ENCODE measurements around the gene SHANK1. TPM values are rescaled to one million over a fixed set of nuclear protein-coding genes. Genes with fewer than 3 reads are reported as not detected.

SHANK1 gene
- total and polyA plus RNA-seq, 2 donors (not counting 3 experiments of a cell fraction or from before 2014, with no cell fraction given), result 0.66 to 1.9 TPM

DNA sequence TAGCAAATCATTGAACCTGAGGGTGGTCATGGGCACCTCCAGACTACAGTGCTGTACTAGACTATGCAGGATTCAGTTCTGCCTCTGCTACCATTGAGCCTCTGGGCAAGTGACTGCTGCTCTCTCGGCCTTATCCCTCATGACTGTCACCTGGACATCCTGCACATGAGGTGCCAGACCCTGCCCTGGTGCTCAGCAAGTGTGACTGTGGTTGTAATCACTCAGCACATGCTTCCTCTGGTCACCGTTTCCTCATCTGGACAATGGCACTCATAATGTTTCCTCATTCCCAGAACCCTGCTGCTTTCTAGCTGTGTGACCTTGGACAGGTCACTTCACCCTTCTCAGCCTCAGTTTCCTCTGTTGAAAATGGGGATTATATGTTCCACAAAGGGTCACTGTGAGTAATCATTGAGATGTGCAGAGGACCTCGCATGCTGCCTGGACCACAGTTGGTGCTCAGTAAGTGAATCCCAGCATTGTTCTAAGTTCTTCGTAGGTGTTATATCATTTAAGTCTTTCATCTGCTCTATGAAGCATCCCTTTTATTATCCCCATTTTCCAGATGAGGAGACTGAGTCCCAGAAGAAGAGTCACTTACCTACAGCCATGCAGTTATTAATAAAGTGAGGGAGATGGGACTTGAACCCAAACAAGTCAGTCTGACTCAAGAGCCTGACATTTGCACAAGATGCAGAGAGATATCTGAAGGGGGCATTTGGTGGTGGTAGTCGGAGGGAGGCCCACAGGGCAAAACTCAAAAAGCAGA is 83.1 kb downstream of the SHANK1 start:
- Histone ChIP-seq H3K9me1 (replicated peaks; ENCODE audit: control insufficient read depth, extremely low read depth, insufficient read depth, low read length) (no peaks in the 10 kb centered on the region), H3K27me3 (ENCODE audit: control insufficient read depth in 2 of 2, insufficient read depth in 2 of 2, low read length in 2 of 2) (peaks cover 20 to 22% of the 10 kb centered on the region in 2 experiments), H3K27ac (ENCODE audit: insufficient read depth, low read depth, low read length) (no peak overlapping the region), H4K20me1 (replicated peaks; ENCODE audit: control insufficient read depth, extremely low read depth, insufficient read depth, low read length) (no peaks in the 10 kb centered on the region), H2AFZ (ENCODE audit: low read depth, low read length) (no peak overlapping the region), H3K4me2 (ENCODE audit: insufficient read depth, low read length) (no peak overlapping the region), H3K9me3 (replicated peaks; ENCODE audit: control insufficient read depth, insufficient read depth, low read length) (no peaks in the 10 kb centered on the region), H3K9ac (replicated peaks; ENCODE audit: extremely low read depth, insufficient read depth, low read length) (no peak overlapping the region), H3K4me3 (replicated peaks in 1 of 3; ENCODE audit: insufficient read depth in 1 of 3, low read depth in 1 of 3, low read length in 3 of 3) (no peak overlapping the region), H3K4me1 (ENCODE audit: control insufficient read depth, extremely low read depth, insufficient read depth, low read length) (no peaks in the 10 kb centered on the region), H3K36me3 (ENCODE audit: control insufficient read depth in 2 of 2, extremely low read depth in 1 of 2, insufficient read depth in 2 of 2, low read length in 2 of 2) (no peaks in the 10 kb centered on the region), H3K79me2 (ENCODE audit: control insufficient read depth, insufficient read depth, low read length) (no peaks in the 10 kb centered on the region)
- DNase-seq (ENCODE audit: low read depth, low spot score) (no peak), FAIRE-seq (no peak)
- dilution Hi-C loops (cut with MboI; ENCODE audit: extremely low pct_ligation_motif_present, low sequenced_read_pairs) (no loop called here), intact Hi-C loops (cut with micrococcal nuclease) (no loop called here)
- no peak for TF ChIP-seq POLR2A (IDR thresholded peaks at IDR 0.05; ENCODE audit: low read depth, low read length)
- no peak for TF ChIP-seq JUN (IDR thresholded peaks at IDR 0.05; ENCODE audit: borderline replicate concordance, insufficient read depth, insufficient read length, low read depth)
- TF ChIP-seq, protein P1, sequence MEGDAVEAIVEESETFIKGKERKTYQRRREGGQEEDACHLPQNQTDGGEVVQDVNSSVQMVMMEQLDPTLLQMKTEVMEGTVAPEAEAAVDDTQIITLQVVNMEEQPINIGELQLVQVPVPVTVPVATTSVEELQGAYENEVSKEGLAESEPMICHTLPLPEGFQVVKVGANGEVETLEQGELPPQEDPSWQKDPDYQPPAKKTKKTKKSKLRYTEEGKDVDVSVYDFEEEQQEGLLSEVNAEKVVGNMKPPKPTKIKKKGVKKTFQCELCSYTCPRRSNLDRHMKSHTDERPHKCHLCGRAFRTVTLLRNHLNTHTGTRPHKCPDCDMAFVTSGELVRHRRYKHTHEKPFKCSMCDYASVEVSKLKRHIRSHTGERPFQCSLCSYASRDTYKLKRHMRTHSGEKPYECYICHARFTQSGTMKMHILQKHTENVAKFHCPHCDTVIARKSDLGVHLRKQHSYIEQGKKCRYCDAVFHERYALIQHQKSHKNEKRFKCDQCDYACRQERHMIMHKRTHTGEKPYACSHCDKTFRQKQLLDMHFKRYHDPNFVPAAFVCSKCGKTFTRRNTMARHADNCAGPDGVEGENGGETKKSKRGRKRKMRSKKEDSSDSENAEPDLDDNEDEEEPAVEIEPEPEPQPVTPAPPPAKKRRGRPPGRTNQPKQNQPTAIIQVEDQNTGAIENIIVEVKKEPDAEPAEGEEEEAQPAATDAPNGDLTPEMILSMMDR (IDR thresholded peaks at IDR 0.05; ENCODE audit: extremely low read depth in 1 of 2, insufficient read depth in 1 of 2, low read depth in 1 of 2, low read length in 2 of 2), result no peak
- TF ChIP-seq FOS (IDR thresholded peaks at IDR 0.05; ENCODE audit: borderline replicate concordance, insufficient read depth, low read length), result no peak
- TF ChIP-seq POLR2AphosphoS5 (IDR thresholded peaks at IDR 0.05; ENCODE audit: insufficient read depth, low read depth, low read length), result no peak
- no peak for TF ChIP-seq GATA2 (IDR thresholded peaks at IDR 0.05; ENCODE audit: insufficient read depth, insufficient read length, low read depth, low read length)
- BruUV-seq (replicated peaks), result no TSS peak
- CTCF ChIA-PET, result no interaction called here
- POLR2A ChIA-PET, result no interaction called here

Data from endothelial cell of umbilical vein (primary cell).